B cell (primary cell): ENCODE measurements around the gene FNDC10.

ENCODE experiments used
- EZH2 ChIP-seq: IDR thresholded peaks from 2 replicates; pipeline ENCODE4 v1.6.1; 2012; ENCODE audit warnings: borderline replicate concordance, low read depth, mild to moderate bottlenecking, moderate library complexity, low read length; ENCODE audit not compliant: insufficient read depth, poor library complexity, severe bottlenecking
- TF ChIP-seq, protein P1 (sequence below): fragments of 200-600 bp; IDR thresholded peaks from one replicate; pipeline ENCODE4 v1.8.0; 2022; ENCODE audit warnings: antibody characterized with exemption, mild to moderate bottlenecking

DNA sequence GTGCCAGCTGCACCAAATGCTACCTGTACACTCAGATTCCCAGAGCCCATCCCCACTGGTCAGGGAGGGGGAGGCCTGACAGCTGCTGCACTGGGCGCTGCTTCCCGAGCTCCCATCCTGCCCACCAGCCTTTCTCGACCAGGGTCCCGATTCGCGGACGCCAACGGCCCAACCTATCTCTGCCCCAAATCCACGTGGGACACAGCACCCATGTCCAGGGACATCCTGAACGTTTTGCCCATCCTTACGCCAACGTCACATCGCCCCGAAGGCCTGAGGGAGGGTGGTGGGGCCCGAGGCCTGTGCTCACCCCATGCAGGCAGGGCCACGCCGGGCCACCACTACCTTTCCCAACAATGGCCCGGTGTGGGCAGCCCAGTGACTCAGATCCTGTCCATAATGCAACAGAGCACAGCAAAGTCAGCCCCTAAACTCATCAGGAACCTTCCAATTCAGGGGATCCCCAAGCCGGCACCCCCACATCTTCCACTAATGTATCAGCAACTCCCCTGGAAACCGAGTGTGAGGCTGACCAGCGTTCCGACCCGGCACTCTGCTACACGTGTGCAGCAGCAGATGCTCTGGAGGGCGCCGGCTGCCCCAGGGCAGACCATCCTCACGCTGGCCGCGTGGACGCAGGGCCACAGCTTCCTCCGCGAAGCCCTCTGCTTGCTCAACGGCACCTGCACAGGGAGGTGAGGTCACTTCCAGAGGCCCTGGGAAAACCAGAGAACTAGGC is 48.2 kb downstream of the FNDC10 start:
- TF ChIP-seq, protein P1, sequence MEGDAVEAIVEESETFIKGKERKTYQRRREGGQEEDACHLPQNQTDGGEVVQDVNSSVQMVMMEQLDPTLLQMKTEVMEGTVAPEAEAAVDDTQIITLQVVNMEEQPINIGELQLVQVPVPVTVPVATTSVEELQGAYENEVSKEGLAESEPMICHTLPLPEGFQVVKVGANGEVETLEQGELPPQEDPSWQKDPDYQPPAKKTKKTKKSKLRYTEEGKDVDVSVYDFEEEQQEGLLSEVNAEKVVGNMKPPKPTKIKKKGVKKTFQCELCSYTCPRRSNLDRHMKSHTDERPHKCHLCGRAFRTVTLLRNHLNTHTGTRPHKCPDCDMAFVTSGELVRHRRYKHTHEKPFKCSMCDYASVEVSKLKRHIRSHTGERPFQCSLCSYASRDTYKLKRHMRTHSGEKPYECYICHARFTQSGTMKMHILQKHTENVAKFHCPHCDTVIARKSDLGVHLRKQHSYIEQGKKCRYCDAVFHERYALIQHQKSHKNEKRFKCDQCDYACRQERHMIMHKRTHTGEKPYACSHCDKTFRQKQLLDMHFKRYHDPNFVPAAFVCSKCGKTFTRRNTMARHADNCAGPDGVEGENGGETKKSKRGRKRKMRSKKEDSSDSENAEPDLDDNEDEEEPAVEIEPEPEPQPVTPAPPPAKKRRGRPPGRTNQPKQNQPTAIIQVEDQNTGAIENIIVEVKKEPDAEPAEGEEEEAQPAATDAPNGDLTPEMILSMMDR, result no peak
- TF ChIP-seq EZH2, result no peak
